PC-9 (cell line): ENCODE data around the gene DLEC1.

Experiments
- EZH2 ChIP-seq: fragments of 200-600 bp; sonication (generic); IDR thresholded peaks from 2 replicates; pipeline ENCODE4 v1.8.0; 2017; ENCODE audit warnings: antibody characterized with exemption, low read depth
- TF ChIP-seq, protein P1 (sequence below): fragments of 200-600 bp; sonication (generic); conservative IDR thresholded peaks from 2 replicates; pipeline ENCODE4 v1.6.1; 2017; ENCODE audit warnings: mixed run types, antibody characterized with exemption, mild to moderate bottlenecking, moderate library complexity

GRCh38 chr3:38028621-38029361 is 10.2 kb upstream of the DLEC1 start:
- TF ChIP-seq, protein P1, sequence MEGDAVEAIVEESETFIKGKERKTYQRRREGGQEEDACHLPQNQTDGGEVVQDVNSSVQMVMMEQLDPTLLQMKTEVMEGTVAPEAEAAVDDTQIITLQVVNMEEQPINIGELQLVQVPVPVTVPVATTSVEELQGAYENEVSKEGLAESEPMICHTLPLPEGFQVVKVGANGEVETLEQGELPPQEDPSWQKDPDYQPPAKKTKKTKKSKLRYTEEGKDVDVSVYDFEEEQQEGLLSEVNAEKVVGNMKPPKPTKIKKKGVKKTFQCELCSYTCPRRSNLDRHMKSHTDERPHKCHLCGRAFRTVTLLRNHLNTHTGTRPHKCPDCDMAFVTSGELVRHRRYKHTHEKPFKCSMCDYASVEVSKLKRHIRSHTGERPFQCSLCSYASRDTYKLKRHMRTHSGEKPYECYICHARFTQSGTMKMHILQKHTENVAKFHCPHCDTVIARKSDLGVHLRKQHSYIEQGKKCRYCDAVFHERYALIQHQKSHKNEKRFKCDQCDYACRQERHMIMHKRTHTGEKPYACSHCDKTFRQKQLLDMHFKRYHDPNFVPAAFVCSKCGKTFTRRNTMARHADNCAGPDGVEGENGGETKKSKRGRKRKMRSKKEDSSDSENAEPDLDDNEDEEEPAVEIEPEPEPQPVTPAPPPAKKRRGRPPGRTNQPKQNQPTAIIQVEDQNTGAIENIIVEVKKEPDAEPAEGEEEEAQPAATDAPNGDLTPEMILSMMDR, result no peak
- TF ChIP-seq EZH2, result no peak
